Esophagus muscularis mucosa (tissue), 4 donors: Measurements from ENCODE around the gene GARIN3. TPM values are rescaled to one million over a fixed set of nuclear protein-coding genes. Genes with fewer than 3 reads are reported as not detected.
A peak's percentile ranks its signal among the peaks of the same experiment; 100 is the strongest.

Experiments used
- DNase-seq: peaks from one replicate; pipeline ENCODE4 v3.0.0-alpha.2; 2017; ENCODE audit errors: extremely low spot score
- H3K27ac ChIP-seq, 4 donors: fragments of 200-600 bp; sonication (generic); replicated peaks in 1 of 4; 1 replicate in 3 of 4; 2 replicates in 1 of 4; pipeline ENCODE4 v1.5.1; 2016 to 2019; ENCODE audit warnings: mild to moderate bottlenecking in 1 of 4
- H3K27me3 ChIP-seq, 4 donors: fragments of 200-600 bp; sonication (generic); one replicate each; pipeline versions ENCODE4 v1.5.1 to v1.6.0; 2016 to 2019
- H3K36me3 ChIP-seq, 4 donors: fragments of 200-600 bp; sonication (generic); one replicate each; pipeline ENCODE4 v1.5.1; 2016 to 2019
- H3K4me1 ChIP-seq, 4 donors: fragments of 200-600 bp; sonication (generic); one replicate each; pipeline ENCODE4 v1.5.1; 2016 to 2019
- H3K4me3 ChIP-seq, 4 donors: fragments of 200-600 bp; sonication (generic); 1 replicate in 2 of 4; 2 replicates in 2 of 4; pipeline ENCODE4 v1.5.1; 2016 to 2019; ENCODE audit warnings: mild to moderate bottlenecking in 4 of 4, moderate library complexity in 1 of 4
- H3K9me3 ChIP-seq, 4 donors: fragments of 200-600 bp; sonication (generic); 1 replicate in 3 of 4; 2 replicates in 1 of 4; pipeline ENCODE4 v1.5.1; 2016 to 2019
- CTCF ChIP-seq, 3 experiments: fragments of 200-600 bp in 2 of 3; fragments of 450-650 bp in 1 of 3; sonication (generic) in 2 of 3; IDR thresholded peaks; one replicate each; pipeline ENCODE4 v1.5.1; 2017 to 2019; ENCODE audit warnings: antibody characterized with exemption in 3 of 3, mild to moderate bottlenecking in 2 of 3, moderate library complexity in 1 of 3
- EP300 ChIP-seq: sonication (generic); formaldehyde crosslinking; IDR thresholded peaks from one replicate; pipeline ENCODE4 v1.6.1; 2017; ENCODE audit warnings: antibody characterized with exemption
- POLR2A ChIP-seq: fragments of 450-650 bp; IDR thresholded peaks from one replicate; pipeline ENCODE4 v1.6.1; 2017; ENCODE audit warnings: antibody characterized with exemption, moderate library complexity, mild to moderate bottlenecking, low read depth
- POLR2AphosphoS5 ChIP-seq, 2 donors: sonication (generic); formaldehyde crosslinking; IDR thresholded peaks; one replicate each; pipeline ENCODE4 v1.6.1; 2017; ENCODE audit warnings: antibody characterized with exemption in 2 of 2
- WGBS: methylation state at CpG from one replicate; pipeline ENCODE4 v1.1.5; 2018; 5-methylcytosine and 5-hydroxymethylcytosine counted together
- intact Hi-C: fragments of 100-400 bp; cut with DNase I; formaldehyde crosslinking; loops from one replicate; pipeline ENCODE4 v1.15.1; 2023
- total RNA-seq, 4 donors: library from RNA; depleted of rRNA; stranded (reverse); fragments of >200 nt; gene quantifications; one replicate each; pipeline versions ENCODE4 v1.1.0 to v1.2.1, GENCODE V29; 2016

The GARIN3 gene
- total RNA-seq, 4 donors from 2014 or later, result not detected

DNA sequence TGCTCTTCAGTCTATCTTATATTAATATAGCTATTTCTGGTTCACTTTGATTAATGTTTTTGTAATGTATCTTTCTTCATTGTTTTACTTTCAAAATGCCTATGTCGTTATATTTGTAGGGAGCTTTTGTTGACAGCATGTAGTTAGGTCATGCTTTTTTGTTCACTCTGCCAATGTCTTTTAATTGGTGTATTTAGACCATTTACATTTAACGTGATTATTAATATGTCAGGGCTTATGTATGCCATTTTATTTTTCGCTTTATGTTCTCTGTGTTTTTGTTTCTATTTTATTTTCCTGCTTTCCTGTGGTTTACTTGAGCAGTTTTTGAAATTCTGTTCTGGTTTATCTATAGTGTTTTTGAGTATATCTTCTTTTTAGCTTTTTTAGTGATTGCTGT is 10.8 kb downstream of the GARIN3 start:
- 79% methylated on average over 3 of the region's 3 CpGs for WGBS
- no peak for DNase-seq
- no peak overlapping the region for H3K4me3 ChIP-seq
- peaks cover 0 to 7% (median 0%) of the 10 kb centered on the region in 4 donors for H3K27me3 ChIP-seq
- intact Hi-C loops, result no loop called here
- H3K36me3 ChIP-seq, result no peaks in the 10 kb centered on the region
- H3K27ac ChIP-seq, result no peak overlapping the region
- TF ChIP-seq EP300, result no peak
- no peak for TF ChIP-seq CTCF (IDR thresholded peaks at IDR 0.05)
- no peak for TF ChIP-seq POLR2A
- TF ChIP-seq POLR2AphosphoS5 (IDR thresholded peaks at IDR 0.05), result no peak
- H3K4me1 ChIP-seq, result no peaks in the 10 kb centered on the region
- H3K9me3 ChIP-seq, result no peaks in the 10 kb centered on the region

DNA sequence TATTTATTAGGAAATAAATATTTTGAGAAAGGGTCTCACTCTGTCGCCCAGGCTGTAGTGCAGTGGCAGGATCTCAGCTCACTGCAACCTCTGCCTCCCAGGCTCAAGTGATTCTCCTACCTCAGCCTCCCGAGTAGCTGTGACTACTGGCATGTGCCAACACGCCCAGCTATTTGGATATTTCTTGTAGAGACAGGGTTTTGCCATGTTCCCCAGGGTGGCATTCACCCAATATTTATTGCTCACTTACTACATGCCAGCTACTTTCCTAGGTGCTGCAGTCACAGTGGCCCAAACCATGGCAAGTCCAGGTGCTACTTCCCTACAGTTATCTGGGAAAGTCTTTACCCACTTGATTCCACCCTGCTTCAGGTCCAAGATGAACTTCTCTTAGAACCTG is 15.1 kb downstream of the GARIN3 start:
- 81% methylated on average over 3 of the region's 3 CpGs for WGBS
- Histone ChIP-seq H3K36me3 (no peaks in the 10 kb centered on the region), H3K9me3 (no peaks in the 10 kb centered on the region), H3K27ac (no peak overlapping the region), H3K4me1 (peaks cover 0 to 4% (median 0%) of the 10 kb centered on the region in 4 donors), H3K4me3 (no peak overlapping the region), H3K27me3 (peaks cover 0 to 5% (median 0%) of the 10 kb centered on the region in 4 donors)
- TF ChIP-seq EP300, result no peak
- TF ChIP-seq CTCF (IDR thresholded peaks at IDR 0.05), result no peak
- no peak for TF ChIP-seq POLR2AphosphoS5 (IDR thresholded peaks at IDR 0.05)
- TF ChIP-seq POLR2A, result no peak
- peak; percentile 79 for DNase-seq
- intact Hi-C loops, result no loop called here

GRCh38 chr5:157148734-157149615 is 17.1 kb downstream of the GARIN3 start:
- intact Hi-C loops, result loop anchor here (10.0 kb wide), 1 partner anchor 116 kb away; the partner anchor contains the start of gene CYFIP2
- DNase-seq, result no peak
- TF ChIP-seq POLR2AphosphoS5 (IDR thresholded peaks at IDR 0.05) (no peak), POLR2A (no peak), CTCF (IDR thresholded peaks at IDR 0.05) (peak; percentile 69 to 94 (median 71))
- 81% methylated on average over 14 of the region's 14 CpGs for WGBS
- no peaks in the 10 kb centered on the region for H3K9me3 ChIP-seq
- peaks cover 0 to 4% (median under 1%) of the 10 kb centered on the region in 4 donors for H3K4me1 ChIP-seq
- H3K36me3 ChIP-seq, result no peaks in the 10 kb centered on the region
- H3K27ac ChIP-seq, result no peak overlapping the region
- H3K4me3 ChIP-seq, result no peak overlapping the region
- H3K27me3 ChIP-seq, result peaks cover 0 to 5% (median 0%) of the 10 kb centered on the region in 4 donors

- intact Hi-C loops, result loop anchor here (10.0 kb wide), 1 partner anchor 121 kb away; the partner anchor contains the start of gene CYFIP2
- Histone ChIP-seq H3K36me3 (peaks cover 6 to 10% (median 8%) of the 10 kb centered on the region in 4 donors), H3K4me3 (peak overlapping the region; percentile 85 to 96 (median 89)), H3K9me3 (no peaks in the 10 kb centered on the region), H3K27ac (peak overlapping the region; percentile 88 to 94 (median 92)), H3K27me3 (peaks cover 0 to 3% (median 0%) of the 10 kb centered on the region in 4 donors), H3K4me1 (peaks cover 13 to 21% (median 17%) of the 10 kb centered on the region in 4 donors)
- 21% methylated on average over 33 of the region's 33 CpGs for WGBS
- no peak for DNase-seq
- TF ChIP-seq POLR2AphosphoS5 (IDR thresholded peaks at IDR 0.05), result no peak
- TF ChIP-seq CTCF (IDR thresholded peaks at IDR 0.05), result no peak
Observed at GRCh38 chr5:157143127-157143971, 22.7 kb downstream of the GARIN3 start.
